OCI-LY3 (cell line): ENCODE results near the gene TMSB10.

ENCODE experiments used
- H2AFZ ChIP-seq: fragments of 200-600, 300-600 bp; shearing (Covaris generic); 2 replicates; pipeline ENCODE4 v1.6.0; 2014; ENCODE audit warnings: antibody characterized with exemption, low read depth, low read length
- H3K27ac ChIP-seq: fragments of 200-600, 300-600 bp; sonication (generic); 2 replicates; pipeline ENCODE4 v1.5.1; 2014; ENCODE audit warnings: mild to moderate bottlenecking, low read length, moderate library complexity, mixed read lengths
- H3K27me3 ChIP-seq: fragments of 200-600, 300-600 bp; sonication (generic); 2 replicates; pipeline ENCODE4 v1.6.1; 2014; ENCODE audit warnings: low read depth, low read length, mixed read lengths
- H3K36me3 ChIP-seq: fragments of 200-600, 300-600 bp; sonication (generic); replicated peaks from 2 replicates; pipeline ENCODE3; 2014; ENCODE audit warnings: low read depth, low read length, mixed read lengths
- H3K4me1 ChIP-seq: fragments of 300-600, 200-600 bp; sonication (generic); 2 replicates; pipeline ENCODE4 v1.6.1; 2014; ENCODE audit warnings: low read length, mixed read lengths
- H3K4me2 ChIP-seq: fragments of 200-600, 300-600 bp; sonication (generic); 2 replicates; pipeline ENCODE4 v1.6.1; 2014; ENCODE audit warnings: low read length, mixed read lengths
- H3K4me3 ChIP-seq: fragments of 300-600, 200-600 bp; sonication (generic); 2 replicates; pipeline ENCODE4 v1.5.1; 2014; ENCODE audit warnings: antibody characterized with exemption, mild to moderate bottlenecking, low read length, moderate library complexity
- H3K79me2 ChIP-seq: fragments of 300-600, 200-600 bp; shearing (Covaris generic); 2 replicates; pipeline ENCODE4 v1.6.1; 2014; ENCODE audit warnings: mild to moderate bottlenecking, low read length, mixed read lengths
- H3K9ac ChIP-seq: fragments of 300-600, 200-600 bp; shearing (Covaris generic); 2 replicates; pipeline ENCODE4 v1.6.0; 2014; ENCODE audit warnings: mild to moderate bottlenecking, low read length, moderate library complexity
- H3K9me3 ChIP-seq: fragments of 200-600, 300-600 bp; shearing (Covaris generic); 2 replicates; pipeline ENCODE4 v1.6.1; 2014; ENCODE audit warnings: low read length, mixed read lengths; ENCODE audit not compliant: insufficient read depth
- H4K20me1 ChIP-seq: fragments of 200-600, 300-600 bp; sonication (generic); 2 replicates; pipeline ENCODE4 v1.6.1; 2016; ENCODE audit warnings: low read length, mixed read lengths; ENCODE audit not compliant: insufficient read depth
- EZH2phosphoT487 ChIP-seq: fragments of 200-600 bp; shearing (Covaris generic); IDR thresholded peaks from 2 replicates; pipeline ENCODE4 v1.6.1; 2018; ENCODE audit warnings: antibody characterized with exemption, mixed run types, low read depth
- TF ChIP-seq, protein P1 (sequence below): fragments of 200-600, 300-600 bp; sonication (generic); IDR thresholded peaks from 2 replicates; pipeline ENCODE4 v1.5.1; 2014; ENCODE audit warnings: antibody characterized with exemption, low read length, low read depth

Gene TMSB10

GRCh38 chr2:84858123-84858522, 47.3 kb upstream of the TMSB10 start:
- H3K27ac ChIP-seq: no peak overlapping the region
- peaks cover 9% of the 10 kb centered on the region for H3K36me3 ChIP-seq
- no peak overlapping the region for H3K9ac ChIP-seq
- no peak overlapping the region for H2AFZ ChIP-seq
- H3K79me2 ChIP-seq: no peaks in the 10 kb centered on the region; the same call in 1 of the 2 replicates
- H3K4me3 ChIP-seq: no peak overlapping the region
- no peak overlapping the region for H3K4me2 ChIP-seq
- peaks cover 14% of the 10 kb centered on the region for H3K4me1 ChIP-seq
- H4K20me1 ChIP-seq: no peaks in the 10 kb centered on the region
- TF ChIP-seq EZH2phosphoT487: no peak
- TF ChIP-seq, protein P1, sequence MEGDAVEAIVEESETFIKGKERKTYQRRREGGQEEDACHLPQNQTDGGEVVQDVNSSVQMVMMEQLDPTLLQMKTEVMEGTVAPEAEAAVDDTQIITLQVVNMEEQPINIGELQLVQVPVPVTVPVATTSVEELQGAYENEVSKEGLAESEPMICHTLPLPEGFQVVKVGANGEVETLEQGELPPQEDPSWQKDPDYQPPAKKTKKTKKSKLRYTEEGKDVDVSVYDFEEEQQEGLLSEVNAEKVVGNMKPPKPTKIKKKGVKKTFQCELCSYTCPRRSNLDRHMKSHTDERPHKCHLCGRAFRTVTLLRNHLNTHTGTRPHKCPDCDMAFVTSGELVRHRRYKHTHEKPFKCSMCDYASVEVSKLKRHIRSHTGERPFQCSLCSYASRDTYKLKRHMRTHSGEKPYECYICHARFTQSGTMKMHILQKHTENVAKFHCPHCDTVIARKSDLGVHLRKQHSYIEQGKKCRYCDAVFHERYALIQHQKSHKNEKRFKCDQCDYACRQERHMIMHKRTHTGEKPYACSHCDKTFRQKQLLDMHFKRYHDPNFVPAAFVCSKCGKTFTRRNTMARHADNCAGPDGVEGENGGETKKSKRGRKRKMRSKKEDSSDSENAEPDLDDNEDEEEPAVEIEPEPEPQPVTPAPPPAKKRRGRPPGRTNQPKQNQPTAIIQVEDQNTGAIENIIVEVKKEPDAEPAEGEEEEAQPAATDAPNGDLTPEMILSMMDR: peak; percentile 77
- no peaks in the 10 kb centered on the region for H3K27me3 ChIP-seq
- peaks cover 5% of the 10 kb centered on the region for H3K9me3 ChIP-seq

- Histone ChIP-seq H3K27me3 (no peaks in the 10 kb centered on the region), H3K4me1 (peaks cover 14% of the 10 kb centered on the region), H3K9me3 (no peaks in the 10 kb centered on the region; the same call in 1 of the 2 replicates), H3K4me3 (no peak overlapping the region), H3K36me3 (peaks cover 6% of the 10 kb centered on the region), H2AFZ (no peak overlapping the region), H3K27ac (no peak overlapping the region), H3K9ac (no peak overlapping the region), H4K20me1 (no peaks in the 10 kb centered on the region), H3K4me2 (no peak overlapping the region), H3K79me2 (peaks cover under 1% of the 10 kb centered on the region; the same call in 1 of the 2 replicates)
- TF ChIP-seq EZH2phosphoT487: no peak
- TF ChIP-seq, protein P1: no peak
Measured at GRCh38 chr2:84858937-84859336, 46.5 kb upstream of the TMSB10 start.

DNA sequence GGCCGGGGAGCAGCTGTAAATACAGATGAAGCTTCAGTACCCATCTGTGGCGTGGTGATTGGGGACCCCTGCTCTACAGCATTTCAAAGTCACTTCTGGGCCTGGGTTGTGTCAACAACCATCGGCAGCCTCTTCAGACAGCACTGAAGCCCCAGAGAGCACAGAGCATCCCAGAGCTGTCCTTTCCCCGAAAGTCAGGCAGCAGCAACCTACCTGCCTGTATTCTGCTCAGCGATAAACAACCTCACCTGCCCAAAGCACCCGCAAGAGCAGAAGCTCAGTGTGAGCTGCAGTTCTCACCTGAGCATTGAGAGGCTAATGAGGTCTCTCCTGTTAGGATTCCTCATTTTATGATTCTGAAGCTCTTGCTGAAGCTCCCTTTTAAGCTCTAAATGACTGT, 43.9 kb upstream of the TMSB10 start:
- Histone ChIP-seq H3K9ac (no peak overlapping the region), H3K4me2 (no peak overlapping the region), H3K4me3 (no peak overlapping the region), H3K27ac (no peak overlapping the region), H3K4me1 (peaks cover 12% of the 10 kb centered on the region), H2AFZ (no peak overlapping the region), H3K79me2 (peaks cover 2% of the 10 kb centered on the region; the same call in 1 of the 2 replicates), H3K27me3 (no peaks in the 10 kb centered on the region), H3K36me3 (no peaks in the 10 kb centered on the region), H4K20me1 (no peaks in the 10 kb centered on the region), H3K9me3 (no peaks in the 10 kb centered on the region)
- TF ChIP-seq, protein P1: no peak
- TF ChIP-seq EZH2phosphoT487: no peak

DNA sequence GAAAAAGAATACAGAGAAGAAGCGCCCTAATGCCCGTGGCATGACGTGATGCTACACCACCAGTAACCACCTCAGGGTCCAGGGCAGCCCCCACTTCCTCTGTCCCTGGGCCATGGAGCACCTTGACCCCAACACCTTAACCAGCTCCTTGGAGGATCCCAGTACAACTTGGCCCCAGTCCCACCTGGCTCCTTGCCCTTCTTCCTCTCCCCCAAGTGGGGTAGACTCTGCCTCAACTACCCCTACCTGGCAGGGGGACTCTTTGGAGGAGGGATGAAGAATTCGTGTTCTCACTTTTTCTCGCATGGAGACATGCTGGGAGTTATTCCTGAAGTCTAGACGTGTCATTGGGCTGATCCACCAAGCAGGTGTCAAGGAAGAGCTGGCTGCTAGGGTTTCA, 43.5 kb upstream of the TMSB10 start:
- peaks cover 8% of the 10 kb centered on the region for H3K4me1 ChIP-seq
- H3K4me2 ChIP-seq: no peak overlapping the region
- TF ChIP-seq, protein P1: no peak
- TF ChIP-seq EZH2phosphoT487: no peak
- H3K79me2 ChIP-seq: peaks cover 2% of the 10 kb centered on the region; the same call in 1 of the 2 replicates
- H3K4me3 ChIP-seq: no peak overlapping the region
- no peak overlapping the region for H2AFZ ChIP-seq
- H3K36me3 ChIP-seq: no peaks in the 10 kb centered on the region
- no peaks in the 10 kb centered on the region for H4K20me1 ChIP-seq
- no peaks in the 10 kb centered on the region for H3K9me3 ChIP-seq
- no peaks in the 10 kb centered on the region for H3K27me3 ChIP-seq
- H3K27ac ChIP-seq: no peak overlapping the region
- no peak overlapping the region for H3K9ac ChIP-seq
